T-helper 1 cell treated with Interleukin-12 subunit alpha and Interleukin-12 subunit beta and Interleukin-4 antibody, amounts not matched to agents 30 μg/mL and 1 μg/mL, for 36 hours (primary cell): Measurements from ENCODE around the gene MAPK12.

Experiments used
- H3K27ac Mint-ChIP-seq: one replicate; pipeline ENCODE4 v1.8.0; 2021; ENCODE audit warnings: mild to moderate bottlenecking, mixed read lengths
- H3K27me3 Mint-ChIP-seq: one replicate; pipeline ENCODE4 v1.8.0; 2021; ENCODE audit warnings: low read depth, mixed read lengths
- H3K36me3 Mint-ChIP-seq: one replicate; pipeline ENCODE4 v1.8.0; 2021; ENCODE audit warnings: low read depth, mixed read lengths
- H3K4me1 Mint-ChIP-seq: one replicate; pipeline ENCODE4 v1.8.0; 2021; ENCODE audit warnings: low read depth, mixed read lengths
- H3K4me3 Mint-ChIP-seq: one replicate; pipeline ENCODE4 v1.8.0; 2021; ENCODE audit warnings: mild to moderate bottlenecking, moderate library complexity, mixed read lengths
- H3K9me3 Mint-ChIP-seq: one replicate; pipeline ENCODE4 v1.8.0; 2021; ENCODE audit warnings: mixed read lengths

Gene MAPK12

DNA sequence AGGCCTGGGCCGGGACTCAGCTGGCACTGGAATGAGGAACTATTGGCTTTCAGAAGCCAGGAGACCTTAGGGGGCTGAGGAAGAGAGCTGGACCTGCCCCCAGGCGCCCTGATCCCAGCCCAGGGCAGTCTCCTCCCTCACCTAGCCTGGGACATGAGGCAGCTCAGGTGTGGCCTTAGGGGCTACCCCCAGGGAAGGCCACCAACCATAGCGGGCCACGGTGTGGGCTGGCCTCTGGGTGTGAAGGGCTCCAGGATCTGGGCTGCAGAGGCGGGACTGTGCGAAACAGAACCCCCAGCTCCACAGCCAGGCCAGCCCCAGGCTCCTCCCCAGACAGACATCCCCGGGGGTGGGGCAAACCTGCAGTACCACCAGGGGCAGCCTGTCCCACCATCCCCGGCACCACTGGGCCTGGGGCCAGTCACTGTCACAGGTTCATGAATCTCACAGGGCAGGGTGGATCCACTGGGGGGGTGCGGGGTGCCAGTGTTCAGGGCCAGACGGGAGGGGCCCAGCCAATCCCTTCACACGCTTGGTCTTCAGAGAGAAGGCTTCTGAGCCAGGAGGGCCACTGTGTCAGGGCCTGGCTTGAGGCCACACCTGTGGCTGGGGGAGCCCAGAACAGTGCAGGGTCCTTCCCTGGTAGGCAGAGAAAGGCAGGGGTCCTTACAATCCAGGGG is 42.5 kb upstream of the MAPK12 start:
- H3K27me3 Mint-ChIP-seq, result peaks cover 21% of the 10 kb centered on the region
- H3K36me3 Mint-ChIP-seq, result no peaks in the 10 kb centered on the region
- no peaks in the 10 kb centered on the region for H3K9me3 Mint-ChIP-seq
- H3K4me3 Mint-ChIP-seq, result no peak overlapping the region
- H3K27ac Mint-ChIP-seq, result no peak overlapping the region
- peaks cover 9% of the 10 kb centered on the region for H3K4me1 Mint-ChIP-seq

DNA sequence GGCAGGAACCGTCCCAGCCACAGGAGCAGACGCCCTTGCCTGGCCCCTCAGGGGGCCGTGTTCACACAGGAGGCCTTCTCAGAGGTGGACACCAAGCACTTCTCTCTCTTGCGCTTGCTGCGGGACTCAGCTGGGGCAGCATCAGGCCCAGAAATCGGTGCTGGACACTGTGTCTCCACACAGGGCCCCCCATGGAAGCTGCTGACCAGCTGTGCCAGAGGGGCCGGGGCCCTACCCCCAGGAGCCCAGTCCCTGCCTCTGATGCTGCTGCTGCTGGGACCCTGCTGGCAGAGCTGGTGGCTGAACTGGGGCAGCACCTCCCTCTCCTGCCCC is 42.0 kb upstream of the MAPK12 start:
- Mint-ChIP-seq H3K27ac (no peak overlapping the region), H3K36me3 (no peaks in the 10 kb centered on the region), H3K4me3 (no peak overlapping the region), H3K9me3 (no peaks in the 10 kb centered on the region), H3K4me1 (peaks cover 6% of the 10 kb centered on the region), H3K27me3 (peaks cover 22% of the 10 kb centered on the region)

DNA sequence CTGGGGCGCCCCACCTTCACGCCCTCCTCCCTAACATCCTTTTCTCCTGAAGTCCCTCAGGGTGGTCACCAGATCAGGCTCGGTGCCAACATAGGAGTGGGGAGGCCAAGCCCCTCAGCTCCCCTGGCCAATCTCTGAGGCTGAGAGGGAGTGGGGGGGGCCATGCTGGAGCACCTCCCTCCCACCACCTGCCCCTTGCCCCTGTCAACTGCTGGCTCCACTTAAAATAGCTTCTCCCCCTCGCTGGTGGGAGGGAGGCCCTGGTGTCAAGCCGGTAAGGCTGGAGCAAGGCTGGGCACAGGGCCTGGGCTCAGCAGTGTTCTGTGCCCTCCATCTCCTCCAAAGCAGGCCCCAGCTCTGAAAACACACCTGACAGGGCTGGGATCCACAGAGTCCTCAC is 41.1 kb upstream of the MAPK12 start:
- Mint-ChIP-seq H3K4me1 (peaks cover 6% of the 10 kb centered on the region), H3K27me3 (peaks cover 21% of the 10 kb centered on the region), H3K36me3 (no peaks in the 10 kb centered on the region), H3K4me3 (no peak overlapping the region), H3K27ac (no peak overlapping the region), H3K9me3 (no peaks in the 10 kb centered on the region)

DNA sequence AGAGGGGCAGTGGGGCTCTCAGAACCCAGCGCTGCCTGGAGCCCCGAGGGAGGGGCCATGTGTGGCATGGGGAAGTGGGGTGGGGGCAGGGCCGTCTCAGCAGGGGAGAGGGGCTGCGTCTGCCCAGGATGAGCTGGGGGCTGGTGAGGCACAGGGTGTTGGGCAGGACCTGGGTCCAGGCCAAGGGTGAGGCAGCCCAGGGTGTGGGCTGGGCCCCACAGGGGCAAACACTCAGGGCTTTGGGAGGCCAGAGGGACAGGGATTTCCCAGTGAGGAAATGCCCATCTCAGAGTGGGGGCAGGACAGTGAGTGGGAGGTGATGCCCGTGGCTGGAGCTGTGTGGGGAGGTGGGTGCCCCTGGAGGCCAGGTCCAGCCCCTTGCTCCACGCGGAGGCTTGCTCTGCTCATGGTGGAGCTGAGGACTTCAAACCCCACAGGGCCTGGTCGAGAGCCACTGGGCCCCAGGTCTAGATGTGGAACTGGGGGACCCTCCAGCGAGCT is 40.6 kb upstream of the MAPK12 start:
- peaks cover 6% of the 10 kb centered on the region for H3K4me1 Mint-ChIP-seq

DNA sequence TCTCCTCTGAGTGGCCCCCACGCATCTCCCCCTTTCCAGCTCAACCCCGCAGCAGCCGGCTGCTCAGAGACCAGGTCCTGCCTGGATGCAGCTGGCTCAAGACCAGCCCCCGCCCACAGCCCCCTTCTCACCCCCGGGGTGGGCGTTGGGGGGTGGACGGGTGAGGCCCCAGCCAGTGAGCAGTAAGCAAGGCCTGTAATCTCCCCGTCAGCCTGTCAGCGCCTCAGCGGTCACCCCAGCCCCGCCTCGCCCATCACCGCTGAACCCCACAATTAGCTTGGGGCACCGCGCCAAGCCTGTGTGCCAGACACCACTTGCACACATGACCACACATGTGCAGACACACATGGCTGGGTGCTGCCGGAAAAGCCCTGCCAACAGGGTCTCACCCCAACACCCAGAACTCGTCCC is 40.1 kb upstream of the MAPK12 start:
- Mint-ChIP-seq H3K9me3 (no peaks in the 10 kb centered on the region), H3K4me3 (no peak overlapping the region), H3K4me1 (peaks cover 6% of the 10 kb centered on the region), H3K27me3 (peaks cover 21% of the 10 kb centered on the region), H3K27ac (no peak overlapping the region), H3K36me3 (no peaks in the 10 kb centered on the region)

More for the DNA sequence above, 40.6 kb upstream of the MAPK12 start:
- Mint-ChIP-seq H3K9me3 (no peaks in the 10 kb centered on the region), H3K4me3 (no peak overlapping the region), H3K27me3 (peaks cover 21% of the 10 kb centered on the region), H3K27ac (no peak overlapping the region), H3K36me3 (no peaks in the 10 kb centered on the region)

DNA sequence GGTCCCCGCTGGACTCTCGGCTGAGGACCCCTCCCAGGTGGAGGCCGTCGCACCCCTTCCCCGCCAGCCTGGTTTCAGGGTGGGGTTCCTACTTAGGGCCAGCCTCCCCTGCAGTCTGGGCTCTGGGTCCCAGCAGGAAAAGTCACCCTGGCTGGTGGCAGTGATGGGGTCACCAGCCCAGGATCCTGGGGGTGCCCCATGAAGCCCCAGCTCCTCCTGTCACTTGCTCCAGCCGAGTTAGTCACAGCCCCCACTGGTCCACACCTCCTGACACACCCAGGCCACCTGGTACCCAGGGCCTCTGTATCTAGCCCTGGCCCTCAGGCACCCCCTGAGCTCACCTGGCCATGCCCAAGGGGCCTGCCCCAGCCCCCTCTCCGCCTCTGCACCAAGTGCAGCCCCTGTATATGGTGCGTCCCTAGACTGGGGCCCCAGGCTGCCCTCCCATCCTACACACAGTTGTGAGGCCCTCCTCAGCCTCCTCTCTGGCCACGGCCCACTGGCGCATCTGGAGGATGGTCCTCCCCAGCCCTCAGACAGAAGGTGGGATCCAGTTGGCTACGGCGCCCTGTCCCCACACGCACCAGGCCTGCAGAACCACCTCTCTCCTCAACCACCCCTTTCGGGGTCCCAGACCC is 39.3 kb upstream of the MAPK12 start:
- H3K9me3 Mint-ChIP-seq, result no peaks in the 10 kb centered on the region
- no peak overlapping the region for H3K4me3 Mint-ChIP-seq
- no peak overlapping the region for H3K27ac Mint-ChIP-seq

DNA sequence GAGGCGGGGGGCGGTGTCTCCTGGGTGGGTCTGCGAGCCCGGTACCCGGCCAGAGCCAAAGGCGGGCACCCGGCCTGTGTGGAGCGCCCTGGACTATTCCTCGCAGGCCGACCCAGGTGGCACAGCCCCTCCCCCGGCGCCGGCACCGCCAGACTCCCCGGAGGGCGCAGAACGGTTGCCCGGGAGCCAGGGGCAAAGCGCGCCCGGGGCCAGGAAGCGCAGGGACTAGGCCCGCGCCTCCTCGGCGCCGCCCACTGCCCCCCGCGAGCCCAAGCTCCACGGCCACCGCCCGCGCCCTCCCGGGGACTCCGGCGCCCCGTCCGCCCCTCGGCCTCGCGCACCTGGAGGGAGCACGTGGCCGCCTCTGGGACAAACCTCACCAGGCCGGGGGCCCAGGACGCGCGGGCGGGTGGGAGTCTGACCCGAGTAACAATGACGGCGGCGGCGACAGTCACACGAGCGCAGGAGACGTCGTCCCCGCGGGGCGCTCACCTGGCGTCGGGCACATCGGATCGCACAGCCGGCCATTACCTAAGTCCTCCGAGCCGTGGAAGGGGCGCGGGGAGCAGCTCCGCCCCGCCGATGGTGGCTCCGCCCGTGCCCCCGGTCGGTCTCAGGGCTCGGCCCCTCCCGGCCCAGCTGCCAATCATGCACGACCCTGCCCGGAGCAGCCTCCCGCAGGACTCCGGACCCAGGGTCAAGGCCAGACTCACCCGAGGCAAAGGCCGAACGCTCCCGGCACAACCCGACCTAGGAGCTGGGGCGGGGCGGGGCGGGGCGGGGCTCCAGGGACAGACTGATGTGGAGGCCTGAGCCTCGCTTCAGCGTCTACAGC is 38.5 kb upstream of the MAPK12 start:
- Mint-ChIP-seq H3K9me3 (no peaks in the 10 kb centered on the region), H3K4me1 (peaks cover 2% of the 10 kb centered on the region), H3K4me3 (no peak overlapping the region), H3K27ac (no peak overlapping the region), H3K36me3 (no peaks in the 10 kb centered on the region), H3K27me3 (peaks cover 16% of the 10 kb centered on the region)

More for the DNA sequence above, 39.3 kb upstream of the MAPK12 start:
- peaks cover 15% of the 10 kb centered on the region for H3K27me3 Mint-ChIP-seq
- H3K36me3 Mint-ChIP-seq, result no peaks in the 10 kb centered on the region
- H3K4me1 Mint-ChIP-seq, result peaks cover 2% of the 10 kb centered on the region

DNA sequence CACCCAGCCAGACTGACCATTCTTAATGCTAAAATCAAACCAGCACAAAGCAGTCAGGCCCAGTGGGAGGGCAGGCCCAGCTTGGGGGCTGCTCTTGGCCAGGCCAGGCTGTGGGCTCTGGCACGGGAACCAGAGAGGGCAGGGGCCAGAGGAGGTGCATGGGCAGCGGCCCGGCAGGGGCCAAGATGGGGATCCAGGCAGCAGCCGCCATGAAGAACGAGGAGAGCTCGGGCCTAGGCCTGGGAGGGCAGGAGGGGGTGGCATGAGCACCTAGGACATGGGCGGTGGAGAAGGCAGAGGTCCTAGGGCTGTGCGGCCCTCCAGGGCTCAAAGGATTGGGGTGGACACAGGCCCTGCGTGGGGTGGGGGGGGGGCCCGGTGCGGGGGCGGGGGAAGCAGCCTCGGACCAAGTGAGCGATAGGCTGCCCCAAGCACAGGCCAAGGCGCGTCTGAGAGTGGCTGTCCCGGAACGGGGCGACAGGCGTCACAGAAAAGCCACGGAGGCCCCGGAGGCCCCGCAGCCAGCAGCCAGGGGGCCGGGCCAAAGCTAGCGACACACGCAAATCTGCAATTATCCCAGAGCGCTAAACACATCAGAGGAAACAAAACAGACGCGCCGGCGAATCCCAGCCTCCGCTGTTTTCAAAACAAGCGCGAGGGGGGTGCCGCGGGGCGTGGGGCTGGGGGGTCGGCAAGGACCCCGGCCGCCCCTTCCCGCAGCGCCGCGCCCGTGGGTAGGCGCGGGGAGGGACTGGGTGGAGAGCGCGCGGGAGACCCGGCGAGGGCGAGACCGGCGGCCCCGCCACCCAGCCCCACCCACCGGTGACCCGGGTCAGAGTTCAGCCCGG is 37.7 kb upstream of the MAPK12 start:
- no peak overlapping the region for H3K27ac Mint-ChIP-seq
- no peaks in the 10 kb centered on the region for H3K9me3 Mint-ChIP-seq
- H3K36me3 Mint-ChIP-seq, result no peaks in the 10 kb centered on the region
- H3K27me3 Mint-ChIP-seq, result peaks cover 16% of the 10 kb centered on the region
- H3K4me1 Mint-ChIP-seq, result no peaks in the 10 kb centered on the region
- no peak overlapping the region for H3K4me3 Mint-ChIP-seq

DNA sequence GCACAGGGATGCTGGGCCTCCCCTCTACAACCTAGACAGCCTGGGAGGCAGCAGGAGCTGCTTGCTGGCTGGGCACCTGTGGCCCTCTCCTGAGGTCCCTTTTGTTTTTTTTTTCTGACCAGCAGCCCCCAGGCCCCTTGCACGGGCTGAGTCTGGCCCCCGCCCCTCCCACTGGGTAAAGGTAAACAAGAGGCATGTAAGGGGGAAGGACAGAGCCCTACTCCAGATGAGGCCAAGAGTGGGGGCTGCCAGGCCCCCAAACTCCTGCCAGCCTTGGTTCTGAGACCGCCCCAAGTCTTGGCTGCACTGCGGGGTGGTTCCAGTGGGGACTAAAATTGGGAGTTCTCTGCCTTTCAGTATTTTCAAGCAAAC is 36.8 kb upstream of the MAPK12 start:
- H3K4me1 Mint-ChIP-seq, result no peaks in the 10 kb centered on the region
- no peaks in the 10 kb centered on the region for H3K36me3 Mint-ChIP-seq
- H3K27me3 Mint-ChIP-seq, result peaks cover 16% of the 10 kb centered on the region
- no peaks in the 10 kb centered on the region for H3K9me3 Mint-ChIP-seq
- H3K27ac Mint-ChIP-seq, result no peak overlapping the region
- no peak overlapping the region for H3K4me3 Mint-ChIP-seq

DNA sequence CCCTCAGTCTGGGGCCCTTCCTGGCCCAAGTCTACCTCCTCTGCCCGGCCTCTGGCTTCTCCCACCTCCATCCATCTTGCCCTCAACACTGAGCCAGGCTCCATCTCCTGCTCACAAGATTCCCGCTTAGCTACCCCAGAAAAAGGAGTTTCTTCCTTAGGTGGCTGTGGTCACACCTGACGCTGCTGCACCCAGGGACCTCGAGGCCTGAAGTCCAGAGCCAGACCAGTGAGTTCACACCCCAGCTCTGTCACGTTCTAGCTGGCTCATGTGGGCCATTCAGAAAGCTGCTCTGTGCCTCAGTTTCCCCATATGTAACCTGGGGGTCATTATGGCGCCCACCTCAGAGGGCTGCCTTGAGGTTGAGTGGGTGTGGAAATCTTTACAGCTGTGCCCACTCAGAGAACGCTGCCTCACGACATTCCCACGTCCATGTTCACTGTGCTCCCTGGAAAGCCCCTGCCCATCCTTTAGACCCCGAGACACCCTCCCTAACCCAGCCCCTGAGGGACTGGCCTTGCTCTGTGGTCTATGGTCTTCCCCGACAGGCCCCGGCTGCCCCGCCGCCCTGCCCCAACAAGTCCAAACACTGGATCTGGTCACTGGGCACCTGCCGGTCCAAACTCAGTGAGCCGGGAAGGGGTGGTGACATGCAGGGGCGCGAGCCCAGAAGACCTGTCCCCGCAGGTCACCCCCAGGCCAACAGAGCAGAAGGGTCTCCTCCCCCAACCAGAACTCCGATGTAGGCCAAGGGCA is 36.2 kb upstream of the MAPK12 start:
- H3K27ac Mint-ChIP-seq, result no peak overlapping the region
- H3K27me3 Mint-ChIP-seq, result peaks cover 20% of the 10 kb centered on the region
- H3K9me3 Mint-ChIP-seq, result no peaks in the 10 kb centered on the region
- peaks cover 1% of the 10 kb centered on the region for H3K36me3 Mint-ChIP-seq
- no peak overlapping the region for H3K4me3 Mint-ChIP-seq
- peaks cover 3% of the 10 kb centered on the region for H3K4me1 Mint-ChIP-seq

DNA sequence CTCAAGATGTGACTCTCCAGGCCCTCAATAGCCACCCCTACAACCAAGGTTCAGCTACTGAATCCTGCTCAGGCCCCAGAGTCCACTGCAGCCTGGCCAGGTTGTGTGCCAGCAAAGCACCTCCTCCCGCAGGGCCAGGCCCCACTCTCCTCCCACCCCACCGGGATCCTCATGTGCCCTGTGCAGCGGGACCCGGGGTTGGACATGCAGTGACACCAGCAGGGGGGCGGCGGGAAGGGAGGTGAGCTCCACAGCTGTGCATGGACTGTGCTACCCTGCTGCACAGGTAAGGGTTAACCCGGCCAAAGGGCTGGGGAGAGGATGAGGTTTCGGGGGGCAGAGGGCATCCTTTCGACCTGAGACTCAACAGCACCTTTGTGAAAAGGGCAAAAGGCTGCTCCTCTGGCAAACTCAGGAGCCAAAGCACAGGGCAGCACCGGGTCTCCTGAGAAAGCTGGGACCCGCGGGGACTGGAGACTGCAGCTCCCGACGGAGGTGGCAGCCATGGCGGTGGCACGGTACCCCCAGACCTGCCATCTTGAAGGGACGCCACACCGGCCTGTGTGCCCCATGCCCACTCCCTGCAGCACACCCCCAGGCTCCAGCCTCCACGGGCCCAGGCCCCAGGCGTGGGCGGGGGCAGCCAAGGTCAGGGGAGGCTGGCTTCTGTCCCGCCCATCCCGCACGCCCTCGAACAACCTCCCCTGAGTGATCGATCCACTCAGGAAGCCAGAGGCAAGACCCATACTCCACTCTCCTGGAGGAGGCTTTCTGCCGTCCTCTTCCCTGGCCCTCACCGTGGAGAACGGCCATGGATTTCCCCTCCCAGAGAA is 35.4 kb upstream of the MAPK12 start:
- Mint-ChIP-seq H3K4me1 (peaks cover 7% of the 10 kb centered on the region), H3K4me3 (no peak overlapping the region), H3K27me3 (peaks cover 28% of the 10 kb centered on the region)

DNA sequence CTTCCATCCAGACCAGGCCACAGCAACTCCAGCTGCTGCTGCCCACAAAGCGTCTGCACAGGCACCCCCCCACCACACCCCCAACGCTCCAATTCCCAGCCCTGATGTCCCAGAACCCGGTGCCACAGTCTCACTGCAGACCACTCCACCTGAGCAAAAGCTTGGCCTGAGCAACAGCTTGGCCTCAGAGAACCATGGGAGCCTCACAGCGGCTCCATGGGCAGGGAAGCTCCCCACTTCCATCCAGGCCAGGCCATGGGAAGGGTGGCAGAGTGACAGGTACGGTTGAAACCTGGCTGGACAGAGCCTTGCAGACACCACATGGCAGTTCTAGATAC is 32.8 kb upstream of the MAPK12 start:
- Mint-ChIP-seq H3K36me3 (peaks cover 4% of the 10 kb centered on the region), H3K27ac (no peak overlapping the region), H3K4me3 (no peak overlapping the region), H3K4me1 (peaks cover 7% of the 10 kb centered on the region), H3K9me3 (no peaks in the 10 kb centered on the region), H3K27me3 (peaks cover 24% of the 10 kb centered on the region)

More for the DNA sequence above, 35.4 kb upstream of the MAPK12 start:
- Mint-ChIP-seq H3K27ac (no peak overlapping the region), H3K9me3 (no peaks in the 10 kb centered on the region), H3K36me3 (peaks cover 4% of the 10 kb centered on the region)
